ENCODE measurements around the gene BEND5.

GRCh38 chr1:48691429-48692001 lies 85.2 kb downstream of the BEND5 start:
- no peak for TF ChIP-seq CTCF (IDR thresholded peaks at IDR 0.05)
- TF ChIP-seq POLR2AphosphoS5 (IDR thresholded peaks at IDR 0.05; ENCODE audit: low read depth, low read length): no peak
- no peak for TF ChIP-seq REST (IDR thresholded peaks at IDR 0.05; ENCODE audit: insufficient read depth in 1 of 2, low read depth in 2 of 2, low read length in 1 of 2)
- no peak for TF ChIP-seq SIN3A (IDR thresholded peaks at IDR 0.05; ENCODE audit: borderline replicate concordance, insufficient read depth, low read depth, low read length)
- no peak for TF ChIP-seq TCF7L2 (IDR thresholded peaks at IDR 0.05; ENCODE audit: low read depth, low read length)
